Measurements from ENCODE around the gene MAS1. TPM values are rescaled to one million over a fixed set of nuclear protein-coding genes. Genes with fewer than 3 reads are reported as not detected.

The MAS1 gene
- total RNA-seq, 2 donors from 2014 or later: 0.14 to 0.27 TPM

DNA sequence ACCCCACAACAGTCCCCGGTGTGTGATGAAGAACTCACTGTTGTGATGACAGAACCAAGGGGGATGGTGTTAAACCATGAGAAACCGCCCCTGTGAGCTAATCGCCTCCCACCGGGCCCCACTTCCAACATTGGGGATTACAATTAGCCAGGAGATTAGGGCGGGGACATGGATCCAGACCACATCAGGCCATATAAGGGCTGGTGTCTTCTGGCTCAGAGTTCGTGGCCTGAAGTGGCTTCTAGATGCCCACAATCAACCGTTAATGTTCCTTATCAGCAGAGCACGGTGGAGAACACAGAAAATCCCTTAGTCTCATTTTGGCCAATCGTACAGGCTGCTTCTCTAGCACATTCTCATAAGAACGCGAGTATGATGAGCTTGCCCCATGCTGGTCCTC lies 10.9 kb upstream of the MAS1 start:
- H3K27ac ChIP-seq: no peak overlapping the region
- ATAC-seq (ENCODE audit: insufficient number of reproducible peaks, low FRiP score, low read depth) (no peak), DNase-seq (ENCODE audit: low spot score) (no peak)
- H3K9me3 ChIP-seq: no peaks in the 10 kb centered on the region
- H3K27me3 ChIP-seq (replicated peaks; ENCODE audit: insufficient read depth): no peaks in the 10 kb centered on the region
- TF ChIP-seq, protein P1, sequence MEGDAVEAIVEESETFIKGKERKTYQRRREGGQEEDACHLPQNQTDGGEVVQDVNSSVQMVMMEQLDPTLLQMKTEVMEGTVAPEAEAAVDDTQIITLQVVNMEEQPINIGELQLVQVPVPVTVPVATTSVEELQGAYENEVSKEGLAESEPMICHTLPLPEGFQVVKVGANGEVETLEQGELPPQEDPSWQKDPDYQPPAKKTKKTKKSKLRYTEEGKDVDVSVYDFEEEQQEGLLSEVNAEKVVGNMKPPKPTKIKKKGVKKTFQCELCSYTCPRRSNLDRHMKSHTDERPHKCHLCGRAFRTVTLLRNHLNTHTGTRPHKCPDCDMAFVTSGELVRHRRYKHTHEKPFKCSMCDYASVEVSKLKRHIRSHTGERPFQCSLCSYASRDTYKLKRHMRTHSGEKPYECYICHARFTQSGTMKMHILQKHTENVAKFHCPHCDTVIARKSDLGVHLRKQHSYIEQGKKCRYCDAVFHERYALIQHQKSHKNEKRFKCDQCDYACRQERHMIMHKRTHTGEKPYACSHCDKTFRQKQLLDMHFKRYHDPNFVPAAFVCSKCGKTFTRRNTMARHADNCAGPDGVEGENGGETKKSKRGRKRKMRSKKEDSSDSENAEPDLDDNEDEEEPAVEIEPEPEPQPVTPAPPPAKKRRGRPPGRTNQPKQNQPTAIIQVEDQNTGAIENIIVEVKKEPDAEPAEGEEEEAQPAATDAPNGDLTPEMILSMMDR (IDR thresholded peaks at IDR 0.05): no peak
- no peaks in the 10 kb centered on the region for H3K36me3 ChIP-seq
- H3K4me1 ChIP-seq (ENCODE audit: control insufficient read depth in 1 of 2, low read depth in 2 of 2): peaks cover 0 to 20% of the 10 kb centered on the region in 2 donors
- no peak overlapping the region for H3K4me3 ChIP-seq

DNA sequence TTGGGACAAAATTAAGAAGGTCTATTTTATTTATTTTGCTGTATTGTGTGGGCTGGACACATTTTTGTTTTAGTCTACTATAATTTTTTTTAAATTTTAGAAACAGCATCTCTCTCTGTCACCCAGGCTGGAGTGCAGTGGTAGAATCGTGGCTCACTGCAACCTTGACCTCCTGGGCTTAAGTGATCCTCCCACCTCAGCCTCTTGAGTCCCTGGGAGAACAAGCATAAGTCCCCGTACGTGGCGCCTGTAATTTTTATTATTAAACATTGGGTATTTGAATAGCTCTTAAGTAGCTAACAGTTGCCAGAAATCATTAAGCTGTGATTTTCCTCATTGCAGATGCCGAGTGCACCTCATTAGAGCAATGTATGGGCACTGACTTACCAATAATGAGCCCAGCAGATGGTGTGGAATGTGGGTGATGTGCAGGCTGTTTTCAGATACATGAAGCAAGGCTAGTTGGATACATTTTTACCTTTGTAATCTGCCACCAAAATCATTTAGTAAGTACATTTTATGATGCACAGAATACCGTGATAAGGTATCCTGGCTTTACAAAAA lies 10.3 kb upstream of the MAS1 start:
- H3K36me3 ChIP-seq: no peaks in the 10 kb centered on the region
- no peak overlapping the region for H3K27ac ChIP-seq
- no peaks in the 10 kb centered on the region for H3K27me3 ChIP-seq (replicated peaks; ENCODE audit: insufficient read depth)
- DNase-seq (ENCODE audit: low spot score) (no peak), ATAC-seq (ENCODE audit: insufficient number of reproducible peaks, low FRiP score, low read depth) (no peak)
- TF ChIP-seq, protein P1 (IDR thresholded peaks at IDR 0.05): no peak
- H3K9me3 ChIP-seq: no peaks in the 10 kb centered on the region
- H3K4me3 ChIP-seq: no peak overlapping the region
- peaks cover 0 to 17% of the 10 kb centered on the region in 2 donors for H3K4me1 ChIP-seq (ENCODE audit: control insufficient read depth in 1 of 2, low read depth in 2 of 2)

DNA sequence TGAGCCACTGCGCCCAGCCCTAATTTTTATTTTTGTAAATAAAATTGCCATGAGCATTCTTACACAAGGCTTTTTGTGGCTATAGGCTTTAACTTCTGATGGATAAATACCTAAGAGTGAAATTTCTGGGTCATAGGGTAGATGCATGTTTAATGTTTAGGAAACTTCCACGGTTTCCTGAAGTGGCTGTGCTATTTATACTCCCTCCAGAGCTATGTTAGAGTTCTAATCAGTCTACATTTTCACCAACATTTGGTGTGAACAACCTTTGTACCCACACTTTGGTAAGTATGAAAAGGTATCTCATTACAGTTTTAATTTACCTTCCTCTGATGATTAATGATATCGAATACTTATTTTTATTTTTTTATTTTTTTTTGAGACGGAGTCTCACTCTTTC lies 6.1 kb upstream of the MAS1 start:
- Histone ChIP-seq H3K4me3 (no peak overlapping the region), H3K27ac (no peak overlapping the region), H3K36me3 (no peaks in the 10 kb centered on the region), H3K27me3 (replicated peaks; ENCODE audit: insufficient read depth) (no peaks in the 10 kb centered on the region), H3K4me1 (ENCODE audit: control insufficient read depth in 1 of 2, low read depth in 2 of 2) (peaks cover 0 to 17% of the 10 kb centered on the region in 2 donors), H3K9me3 (no peaks in the 10 kb centered on the region)
- ATAC-seq (ENCODE audit: insufficient number of reproducible peaks, low FRiP score, low read depth) (no peak), DNase-seq (ENCODE audit: low spot score) (no peak)
- TF ChIP-seq, protein P1 (IDR thresholded peaks at IDR 0.05): no peak

DNA sequence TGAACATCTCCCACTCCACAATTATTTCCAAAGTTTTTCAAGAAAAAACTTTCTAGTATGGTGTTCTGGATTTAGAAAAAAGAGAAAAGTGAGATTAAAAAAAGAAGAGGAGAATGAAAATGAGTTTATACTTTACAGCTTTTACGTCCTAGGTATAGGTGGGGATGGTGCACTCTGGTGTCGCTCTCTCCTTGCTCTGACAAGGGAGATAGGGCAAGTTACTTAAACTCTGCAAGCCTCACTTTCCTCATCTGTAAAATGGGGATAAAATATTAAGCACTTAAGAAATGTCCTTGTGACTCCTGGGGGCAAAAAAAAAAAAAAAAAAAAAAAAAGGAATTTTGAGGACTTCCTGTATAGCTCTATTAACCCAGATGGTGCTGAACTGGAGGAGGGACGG lies 4.5 kb upstream of the MAS1 start:
- DNase-seq (ENCODE audit: low spot score): no peak
- H3K27me3 ChIP-seq (replicated peaks; ENCODE audit: insufficient read depth): no peaks in the 10 kb centered on the region
- no peaks in the 10 kb centered on the region for H3K36me3 ChIP-seq
- H3K4me3 ChIP-seq: no peak overlapping the region
- no peak overlapping the region for H3K27ac ChIP-seq
- H3K4me1 ChIP-seq (ENCODE audit: control insufficient read depth in 1 of 2, low read depth in 2 of 2): peaks cover 0 to 24% of the 10 kb centered on the region in 2 donors
- H3K9me3 ChIP-seq: no peaks in the 10 kb centered on the region
- ATAC-seq (ENCODE audit: insufficient number of reproducible peaks, low FRiP score, low read depth): no peak
- TF ChIP-seq, protein P1 (IDR thresholded peaks at IDR 0.05): no peak

DNA sequence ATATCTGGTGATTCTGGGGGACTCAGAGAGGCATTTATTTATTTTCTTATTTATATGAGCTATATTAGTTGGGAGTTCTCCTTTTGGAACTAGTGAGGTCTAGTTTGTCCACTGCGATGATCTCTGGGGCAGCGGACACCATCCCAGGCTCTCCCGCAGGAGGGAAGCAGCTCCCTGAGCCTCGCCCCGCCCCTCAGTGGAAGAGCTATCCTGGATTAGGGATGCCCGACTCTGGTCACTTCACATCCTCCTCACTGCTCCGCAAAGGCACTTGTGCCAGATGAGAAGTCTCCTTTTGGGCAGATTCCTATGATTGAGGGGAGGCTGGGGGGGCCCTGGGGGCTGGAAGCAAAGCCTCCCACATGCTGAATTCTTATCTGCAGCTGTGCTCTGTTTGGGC lies 3.6 kb upstream of the MAS1 start:
- Histone ChIP-seq H3K4me3 (no peak overlapping the region), H3K27me3 (replicated peaks; ENCODE audit: insufficient read depth) (no peaks in the 10 kb centered on the region), H3K27ac (no peak overlapping the region), H3K9me3 (no peaks in the 10 kb centered on the region), H3K36me3 (no peaks in the 10 kb centered on the region), H3K4me1 (ENCODE audit: control insufficient read depth in 1 of 2, low read depth in 2 of 2) (peaks cover 0 to 23% of the 10 kb centered on the region in 2 donors)
- TF ChIP-seq, protein P1 (IDR thresholded peaks at IDR 0.05): no peak
- DNase-seq (ENCODE audit: low spot score) (no peak), ATAC-seq (ENCODE audit: insufficient number of reproducible peaks, low FRiP score, low read depth) (no peak)
